GM12878 (cell line): ENCODE measurements around the gene TGIF2. TPM values are rescaled to one million over a fixed set of nuclear protein-coding genes. Genes with fewer than 3 reads are reported as not detected.

ENCODE experiments used
- ATAC-seq: fragments of 200-7000 bp; cut with Tn5 transposase; 3 replicates; pipeline ENCODE4 v1.9.1; 2020; ENCODE audit warnings: mild to moderate bottlenecking, moderate library complexity
- BruUV-seq: library from RNA; stranded (reverse); fragments of 400-500 nt; replicated peaks from 2 replicates; lab custom pipeline; 2021; lab: Mats Ljungman, UMichigan
- CTCF ChIA-PET: fragments of 300-600 bp; sonication (Branson Sonifier 250); formaldehyde crosslinking; extraction: SDS; loops from one replicate; lab custom pipeline; 2021; ENCODE audit warnings: inconsistent platforms; lab: Yijun Ruan, JAX
- POLR2A ChIA-PET: fragments of 350-600 bp; formaldehyde crosslinking; extraction: SDS; loops from one replicate; lab custom pipeline; 2021; ENCODE audit warnings: inconsistent platforms; lab: Charles Lee
- RAD21 ChIA-PET: fragments of 300-600 bp; sonication (Branson Sonifier 250); formaldehyde crosslinking; loops from one replicate; lab custom pipeline; 2023; ENCODE audit warnings: antibody characterized with exemption; ENCODE audit not compliant: unreplicated experiment; lab: Charles Lee
- SMC1A ChIA-PET: fragments of 300-600 bp; sonication (Branson Sonifier 250); formaldehyde crosslinking; loops from one replicate; lab custom pipeline; 2023; ENCODE audit not compliant: unreplicated experiment, uncharacterized antibody; lab: Charles Lee
- DNase-seq: peaks from one replicate; pipeline ENCODE4 v3.0.0-alpha.2; 2011; ENCODE audit warnings: low read depth, low spot score
- FAIRE-seq: peaks from 3 replicates; lab custom pipeline; 2011; peaks lifted over from hg19 to GRCh38; lab: Jason Lieb, UNC
- H2AFZ ChIP-seq: 2 replicates; pipeline ENCODE4 v1.6.0; 2011; ENCODE audit warnings: low read depth, low read length, control low read depth; ENCODE audit not compliant: control insufficient read depth
- H3K27ac ChIP-seq: 2 replicates; pipeline ENCODE4 v1.5.1; 2011; ENCODE audit warnings: control low read depth; ENCODE audit not compliant: control insufficient read depth, insufficient read depth
- H3K27me3 ChIP-seq, 2 experiments: replicated peaks in 1 of 2; 2 replicates each; pipeline versions ENCODE4 v1.6.0 to v1.6.1; 2011; ENCODE audit warnings: low read length in 1 of 2; ENCODE audit not compliant: control insufficient read depth in 2 of 2, insufficient read depth in 2 of 2
- H3K36me3 ChIP-seq, 2 experiments: 2 replicates each; pipeline ENCODE4 v1.5.1; 2011; ENCODE audit warnings: low read length in 1 of 2; ENCODE audit not compliant: control insufficient read depth in 2 of 2, insufficient read depth in 2 of 2
- H3K4me1 ChIP-seq: 2 replicates; pipeline ENCODE4 v1.6.1; 2011; ENCODE audit warnings: mild to moderate bottlenecking, low read length, moderate library complexity, mixed read lengths; ENCODE audit not compliant: control insufficient read depth, insufficient read depth
- H3K4me2 ChIP-seq: 2 replicates; pipeline ENCODE4 v1.6.0; 2011; ENCODE audit warnings: control low read depth; ENCODE audit not compliant: control insufficient read depth, insufficient read depth
- H3K4me3 ChIP-seq: fragments of 200-600 bp; sonication (generic); 2 replicates; pipeline ENCODE4 v1.5.1; 2016
- H3K79me2 ChIP-seq: 2 replicates; pipeline ENCODE4 v1.6.0; 2011; ENCODE audit warnings: low read length; ENCODE audit not compliant: control insufficient read depth, insufficient read depth
- H3K9ac ChIP-seq: 2 replicates; pipeline ENCODE4 v1.8.0; 2011; ENCODE audit warnings: low read length, control low read depth, mixed read lengths; ENCODE audit not compliant: control insufficient read depth, insufficient read depth
- H3K9me3 ChIP-seq: replicated peaks from 3 replicates; pipeline ENCODE4 v1.5.1; 2011; ENCODE audit warnings: mild to moderate bottlenecking, low read length; ENCODE audit not compliant: control insufficient read depth, insufficient read depth
- H4K20me1 ChIP-seq: 2 replicates; pipeline ENCODE4 v1.6.0; 2011; ENCODE audit not compliant: control insufficient read depth, insufficient read depth
- ATF2 ChIP-seq: IDR thresholded peaks from 2 replicates; pipeline ENCODE4 v1.6.1; 2012; ENCODE audit warnings: low read length, inconsistent platforms
- CBX3 ChIP-seq: fragments of 200-600 bp; sonication (generic); IDR thresholded peaks from 2 replicates; pipeline ENCODE4 v1.6.1; 2016; ENCODE audit warnings: low read depth, borderline replicate concordance
- FOXK2 ChIP-seq: fragments of 450-650 bp; IDR thresholded peaks from 2 replicates; pipeline ENCODE4 v1.6.1; 2017; ENCODE audit warnings: mild to moderate bottlenecking, moderate library complexity
- HDAC2 ChIP-seq: fragments of 200-600 bp; sonication (generic); IDR thresholded peaks from 2 replicates; pipeline ENCODE4 v1.6.1; 2017
- IRF3 ChIP-seq: fragments of 450-650 bp; IDR thresholded peaks from 2 replicates; pipeline ENCODE4 v1.6.1; 2014; ENCODE audit warnings: mild to moderate bottlenecking
- NFIC ChIP-seq: IDR thresholded peaks from 2 replicates; pipeline ENCODE4 v1.6.1; 2012; ENCODE audit warnings: low read depth, mild to moderate bottlenecking, inconsistent platforms, low read length, moderate library complexity
- SKIL ChIP-seq: fragments of 450-650 bp; IDR thresholded peaks from 2 replicates; pipeline ENCODE4 v1.6.1; 2017; ENCODE audit warnings: mild to moderate bottlenecking, low read depth, inconsistent platforms; ENCODE audit not compliant: poor library complexity, severe bottlenecking
- SMARCA5 ChIP-seq: fragments of 450-650 bp; IDR thresholded peaks from 2 replicates; pipeline ENCODE4 v1.6.1; 2017; ENCODE audit warnings: mild to moderate bottlenecking
- SMC3 ChIP-seq: IDR thresholded peaks from 2 replicates; pipeline ENCODE4 v1.6.1; 2011; ENCODE audit warnings: low read length, improper control_type of control experiment, borderline replicate concordance
- SREBF1 ChIP-seq: IDR thresholded peaks from 2 replicates; pipeline ENCODE4 v1.6.1; 2012; ENCODE audit warnings: mild to moderate bottlenecking, low read length
- TAF1 ChIP-seq: IDR thresholded peaks from 2 replicates; pipeline ENCODE4 v1.6.1; 2011; ENCODE audit warnings: mild to moderate bottlenecking, low read depth, low read length, borderline replicate concordance
- TCF7 ChIP-seq: IDR thresholded peaks from 2 replicates; pipeline ENCODE4 v1.6.1; 2014; ENCODE audit warnings: antibody characterized with exemption, borderline replicate concordance
- YBX1 ChIP-seq: fragments of 450-650 bp; IDR thresholded peaks from 2 replicates; pipeline ENCODE4 v1.6.1; 2016; ENCODE audit warnings: antibody characterized with exemption
- WGBS: methylation state at CpG from one replicate; pipeline ENCODE4 v1.1.6; 2016; ENCODE audit warnings: low lambda C conversion rate; ENCODE audit not compliant: insufficient replicate concordance, insufficient coverage; ENCODE audit errors: missing lambda C conversion rate; 5-methylcytosine and 5-hydroxymethylcytosine counted together
- in situ Hi-C: fragments of 300-500 bp; cut with MboI; formaldehyde crosslinking; loops from 9 replicates; pipeline ENCODE4 v1.14.3; 2018; ENCODE audit warnings: mixed read lengths
- intact Hi-C: fragments of 100-400 bp; cut with micrococcal nuclease; formaldehyde crosslinking; loops from one replicate; pipeline ENCODE4 v1.14.2; 2022; ENCODE audit not compliant: unreplicated experiment
- polyA plus RNA-seq, 11 experiments: library from polyadenylated mRNA; depleted of rRNA in 4 of 11; unstranded in 6 of 11; stranded (reverse) in 5 of 11; fragments of >200 nt; fragmentation: Nextera tagmentation in 4 of 11; fragmentation: Illumina TruSeq in 1 of 11; extraction: Ambion mirVana in 4 of 11; extraction: Trizol in 1 of 11; gene quantifications; 1 replicate in 1 of 11; 2 replicates in 10 of 11; pipeline versions ENCODE4 v1.2.1 to v1.2.3, GENCODE V29; 2011 to 2016; ENCODE audit warnings: inconsistent platforms in 2 of 11, missing spikeins in 2 of 11, low read depth in 1 of 11
- total RNA-seq, 4 experiments: library from RNA; depleted of rRNA in 3 of 4; stranded (reverse); fragments of >200 nt in 3 of 4; fragmentation: Illumina TruSeq in 1 of 4; extraction: Trizol in 1 of 4; gene quantifications; 2 replicates each; pipeline versions ENCODE4 v1.2.1 to v1.2.3, GENCODE V29; 2013 to 2021

Gene TGIF2
- total and polyA plus RNA-seq, 10 of the 15 experiments (the other 5 are each of a cell fraction or from before 2014, with no cell fraction given), result 13.1 to 47.1 (median 36.6) TPM

- CTCF ChIA-PET, result interaction anchor here (1.0 to 1.7 kb wide), 4 partner anchors 13 to 176 kb away, joined by 3 to 5 read pairs (median 3); no protein-coding TSS in a partner anchor
- Histone ChIP-seq H3K9ac (no peak overlapping the region), H2AFZ (no peak overlapping the region), H3K4me2 (no peak overlapping the region), H3K27ac (no peak overlapping the region), H3K79me2 (no peaks in the 10 kb centered on the region), H3K27me3 (no peaks in the 10 kb centered on the region), H4K20me1 (no peaks in the 10 kb centered on the region), H3K36me3 (no peaks in the 10 kb centered on the region), H3K4me3 (no peak overlapping the region), H3K9me3 (no peaks in the 10 kb centered on the region), H3K4me1 (peaks cover 12% of the 10 kb centered on the region)
- intact Hi-C loops (no loop called here), in situ Hi-C loops (no loop called here)
- RAD21 ChIA-PET, result no interaction called here
- no peak for FAIRE-seq
- SMC1A ChIA-PET, result interaction anchor here (1.4 kb wide), 1 partner anchor 46 kb away, joined by 3 read pairs; no protein-coding TSS in a partner anchor
- BruUV-seq, result no TSS peak
- no peak for DNase-seq
- 63% methylated on average over 12 of the region's 14 CpGs for WGBS
- POLR2A ChIA-PET, result no interaction called here
- TF ChIP-seq TCF7 (no peak), SMC3 (no peak)
- no peak for ATAC-seq
Measured at GRCh38 chr20:36632487-36633284, 59.3 kb downstream of the TGIF2 start.

GRCh38 chr20:36633285-36633772 lies 59.9 kb downstream of the TGIF2 start:
- Histone ChIP-seq H3K4me1 (peaks cover 12% of the 10 kb centered on the region), H3K4me2 (no peak overlapping the region), H2AFZ (no peak overlapping the region), H4K20me1 (no peaks in the 10 kb centered on the region), H3K9me3 (no peaks in the 10 kb centered on the region), H3K27me3 (no peaks in the 10 kb centered on the region), H3K36me3 (no peaks in the 10 kb centered on the region), H3K9ac (no peak overlapping the region), H3K79me2 (no peaks in the 10 kb centered on the region), H3K27ac (no peak overlapping the region), H3K4me3 (no peak overlapping the region)
- ATAC-seq (no peak), FAIRE-seq (no peak), DNase-seq (no peak)
- RAD21 ChIA-PET, result no interaction called here
- in situ Hi-C loops (no loop called here), intact Hi-C loops (no loop called here)
- WGBS, result 50% methylated on average over 9 of the region's 9 CpGs
- POLR2A ChIA-PET, result no interaction called here
- SMC1A ChIA-PET, result interaction anchor here (1.4 kb wide), 1 partner anchor 45 kb away, joined by 3 read pairs; no protein-coding TSS in a partner anchor
- CTCF ChIA-PET, result interaction anchor here (1.4 to 1.7 kb wide), 2 partner anchors 20 to 175 kb away, joined by 3 to 5 read pairs; no protein-coding TSS in a partner anchor
- BruUV-seq, result no TSS peak
- TF ChIP-seq FOXK2 (no peak), TAF1 (no peak), SMARCA5 (no peak), ATF2 (no peak), SKIL (no peak), CBX3 (no peak), YBX1 (no peak), NFIC (no peak), HDAC2 (no peak), IRF3 (no peak), SREBF1 (no peak)
